MCF 10A (cell line): Measurements from ENCODE around the gene RXRG. TPM values are rescaled to one million over a fixed set of nuclear protein-coding genes. Genes with fewer than 3 reads are reported as not detected.

Experiments used
- BruUV-seq: library from RNA; stranded (reverse); fragments of 400-500 nt; replicated peaks from 2 replicates; lab custom pipeline; 2021; lab: Mats Ljungman, UMichigan
- CTCF ChIA-PET: fragments of 300-600 bp; sonication (Branson Sonifier 250); formaldehyde crosslinking; extraction: SDS; loops from one replicate; lab custom pipeline; 2021; ENCODE audit warnings: antibody characterized with exemption, inconsistent platforms; lab: Yijun Ruan, JAX
- POLR2A ChIA-PET: fragments of 300-600, 350-650 bp; sonication (Branson Sonifier 250); formaldehyde crosslinking; extraction: SDS; loops from one replicate; lab custom pipeline; 2020; ENCODE audit warnings: antibody characterized with exemption, inconsistent platforms; lab: Yijun Ruan, JAX
- DNase-seq: peaks from one replicate; pipeline ENCODE4 v3.0.0-alpha.2; 2018; ENCODE audit not compliant: unreplicated experiment
- H3K27ac Mint-ChIP-seq: one replicate; pipeline ENCODE4 v1.8.0; 2022; ENCODE audit warnings: mild to moderate bottlenecking, low read depth, mixed read lengths; ENCODE audit not compliant: unreplicated experiment
- H3K27me3 Mint-ChIP-seq: one replicate; pipeline ENCODE4 v1.8.0; 2022; ENCODE audit warnings: mixed read lengths; ENCODE audit not compliant: insufficient read depth, unreplicated experiment
- H3K36me3 Mint-ChIP-seq: one replicate; pipeline ENCODE4 v1.8.0; 2022; ENCODE audit warnings: mild to moderate bottlenecking, moderate library complexity, mixed read lengths; ENCODE audit not compliant: insufficient read depth, unreplicated experiment
- H3K4me1 Mint-ChIP-seq: one replicate; pipeline ENCODE4 v1.8.0; 2022; ENCODE audit warnings: mixed read lengths; ENCODE audit not compliant: insufficient read depth, unreplicated experiment
- H3K4me3 Mint-ChIP-seq: one replicate; pipeline ENCODE4 v1.8.0; 2022; ENCODE audit warnings: mild to moderate bottlenecking, moderate library complexity, mixed read lengths; ENCODE audit not compliant: unreplicated experiment
- H3K9me3 Mint-ChIP-seq: one replicate; pipeline ENCODE4 v1.8.0; 2022; ENCODE audit warnings: mixed read lengths; ENCODE audit not compliant: unreplicated experiment
- CTCF ChIP-seq: fragments of 200-600 bp; IDR thresholded peaks from one replicate; pipeline ENCODE4 v1.8.0; 2022; ENCODE audit warnings: antibody characterized with exemption, mild to moderate bottlenecking; ENCODE audit not compliant: unreplicated experiment
- intact Hi-C: fragments of 100-400 bp; cut with micrococcal nuclease; formaldehyde crosslinking; loops from 2 replicates; pipeline ENCODE4 v1.14.1; 2022
- total RNA-seq: library from RNA; stranded (reverse); gene quantifications from 2 replicates; pipeline ENCODE4 v1.2.3, GENCODE V29; 2022

Gene RXRG
- total RNA-seq, 1 experiment from 2014 or later, result not detected

- no peak for TF ChIP-seq CTCF
- intact Hi-C loops, result no loop called here
- Mint-ChIP-seq H3K4me3 (no peak overlapping the region), H3K27ac (no peak overlapping the region), H3K36me3 (no peaks in the 10 kb centered on the region), H3K27me3 (peaks cover 62% of the 10 kb centered on the region), H3K4me1 (no peaks in the 10 kb centered on the region), H3K9me3 (no peaks in the 10 kb centered on the region)
- no TSS peak for BruUV-seq
- ChIA-PET POLR2A (no interaction called here), CTCF (interaction anchor here (0.5 to 24.8 kb wide), 3 partner anchors 13 to 171 kb away, joined by 3 to 340 read pairs (median 6); no protein-coding TSS in a partner anchor)
- no peak for DNase-seq
These were observed 90.9 kb downstream of the RXRG start for GRCh38 chr1:165353731-165354671.

- peaks cover 75% of the 10 kb centered on the region for H3K27me3 Mint-ChIP-seq
- H3K27ac Mint-ChIP-seq, result no peak overlapping the region
- H3K4me3 Mint-ChIP-seq, result no peak overlapping the region
These were observed 92.3 kb downstream of the RXRG start for GRCh38 chr1:165352442-165353293.

GRCh38 chr1:165351863-165352441 lies 93.0 kb downstream of the RXRG start:
- Mint-ChIP-seq H3K27me3 (peaks cover 82% of the 10 kb centered on the region), H3K36me3 (no peaks in the 10 kb centered on the region), H3K4me3 (no peak overlapping the region), H3K4me1 (no peaks in the 10 kb centered on the region), H3K9me3 (no peaks in the 10 kb centered on the region), H3K27ac (no peak overlapping the region)
- no peak for DNase-seq
- BruUV-seq, result no TSS peak
- POLR2A ChIA-PET, result interaction anchor here (1.2 kb wide), 1 partner anchor 12 kb away, joined by 4 read pairs; no protein-coding TSS in a partner anchor
- no peak for TF ChIP-seq CTCF
- intact Hi-C loops, result no loop called here
- CTCF ChIA-PET, result interaction anchor here (0.7 to 24.8 kb wide), 4 partner anchors 15 to 222 kb away, joined by 3 to 340 read pairs (median 10); no protein-coding TSS in a partner anchor

More at GRCh38 chr1:165352442-165353293, 92.3 kb downstream of the RXRG start:
- no peaks in the 10 kb centered on the region for H3K4me1 Mint-ChIP-seq
- intact Hi-C loops, result no loop called here
- no TSS peak for BruUV-seq
- H3K36me3 Mint-ChIP-seq, result no peaks in the 10 kb centered on the region
- no peak for TF ChIP-seq CTCF
- H3K9me3 Mint-ChIP-seq, result no peaks in the 10 kb centered on the region
- POLR2A ChIA-PET, result no interaction called here
- CTCF ChIA-PET, result interaction anchor here (0.6 to 24.8 kb wide), 3 partner anchors 14 to 205 kb away, joined by 3 to 340 read pairs (median 6); no protein-coding TSS in a partner anchor
- DNase-seq, result no peak

Other genes starting within 250 kb of the RXRG start
- not detected in 2 replicates for gene LMX1A, start 88.4 kb downstream of the RXRG start, total RNA-seq
- gene LRRC52, start 98.9 kb upstream of the RXRG start, total RNA-seq, result not detected in 2 replicates
- 75.5 and 97.1 TPM in 2 replicates for gene MGST3, start 186.1 kb upstream of the RXRG start, total RNA-seq